Measurements from ENCODE around the gene RMI2.

GRCh38 chr16:11330526-11331237, 14.6 kb upstream of the RMI2 start:
- TF ChIP-seq POLR2A (IDR thresholded peaks at IDR 0.05; ENCODE audit: low read depth, low read length) (no peak), POLR2AphosphoS5 (IDR thresholded peaks at IDR 0.05; ENCODE audit: low read depth, low read length) (no peak), TAF1 (IDR thresholded peaks at IDR 0.05; ENCODE audit: borderline replicate concordance, low read depth, low read length) (no peak)

All from GM12892 (cell line).